ENCODE measurements around the gene TIAM2. TPM values are rescaled to one million over a fixed set of nuclear protein-coding genes. Genes with fewer than 3 reads are reported as not detected.

The TIAM2 gene
- total and polyA plus RNA-seq, 9 of the 15 experiments (the other 6 are each of a cell fraction or from before 2014, with no cell fraction given) = 0.73 to 6.5 (median 4.3) TPM

DNA sequence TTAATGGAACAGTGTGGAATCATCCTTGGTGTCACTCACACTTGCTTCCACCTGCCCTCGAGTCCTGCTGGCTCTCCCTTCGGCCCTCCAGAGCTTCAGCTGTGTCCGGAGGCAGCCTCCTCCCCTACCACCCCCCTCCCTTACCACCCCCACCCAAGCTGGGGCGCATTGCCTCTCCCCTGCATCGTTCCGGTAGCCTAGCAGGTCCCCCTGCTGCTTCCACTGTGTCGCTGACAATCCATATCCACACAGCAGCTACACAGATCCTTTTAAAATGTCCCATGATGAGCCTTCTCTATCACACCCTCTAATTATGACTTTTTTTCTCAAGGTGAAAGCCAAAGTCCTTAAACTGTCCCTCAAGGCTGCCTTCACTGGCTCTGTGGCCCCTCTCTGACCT is 117.6 kb downstream of the TIAM2 start:
- ATAC-seq (peak; percentile 55), DNase-seq (ENCODE audit: extremely low read depth in 1 of 4, low spot score in 3 of 4) (no peak), FAIRE-seq (no peak)
- no peaks in the 10 kb centered on the region for H3K9me3 ChIP-seq (replicated peaks; ENCODE audit: control insufficient read depth, insufficient read depth, low read depth, low read length)
- in situ Hi-C loops (cut with MboI) (no loop called here), intact Hi-C loops (cut with micrococcal nuclease) (no loop called here)
- peaks cover 6% of the 10 kb centered on the region; the same call in 1 of the 2 replicates for H4K20me1 ChIP-seq (replicated peaks; ENCODE audit: control insufficient read depth, insufficient read depth, low read length)
- TF ChIP-seq SMAD3 (CRISPR knock-in tag; conservative IDR thresholded peaks at IDR 0.05) (no peak), JUN (IDR thresholded peaks at IDR 0.05; ENCODE audit: borderline replicate concordance, low read depth, low read length) (no peak), JUN (CRISPR knock-in tag; IDR thresholded peaks at IDR 0.05; ENCODE audit: borderline replicate concordance) (no peak), CBFB (CRISPR knock-in tag; IDR thresholded peaks at IDR 0.05) (no peak)
- no peaks in the 10 kb centered on the region for H3K9me1 ChIP-seq (ENCODE audit: control insufficient read depth, insufficient read depth, low read length)
- WGBS (ENCODE audit: insufficient coverage, low coverage, missing lambda C conversion rate) = 11% methylated on average over 5 of the region's 7 CpGs
- peaks cover 24 to 34% of the 10 kb centered on the region in 2 experiments; a peak in 4 of 5 replicates for H3K27me3 ChIP-seq (ENCODE audit: control insufficient read depth in 2 of 2, insufficient read depth in 2 of 2, low read length in 2 of 2)
- no peak overlapping the region for H2AFZ ChIP-seq (ENCODE audit: low read depth, low read length)
- CTCF ChIA-PET (ENCODE audit: low intra/inter-chr PET ratio) = no interaction called here
- H3K79me2 ChIP-seq (ENCODE audit: control insufficient read depth, insufficient read depth, low read length) = no peaks in the 10 kb centered on the region
- BruUV-seq (replicated peaks) = no TSS peak
- H3K9ac ChIP-seq (ENCODE audit: insufficient read depth in 1 of 2, low read depth in 2 of 2, low read length in 2 of 2) = no peak overlapping the region; a peak in 1 of 4 replicates
- no peaks in the 10 kb centered on the region for H3K36me3 ChIP-seq (ENCODE audit: control insufficient read depth, insufficient read depth, low read length)
- no peak overlapping the region for H3K4me3 ChIP-seq
- no peak overlapping the region for H3K4me2 ChIP-seq (ENCODE audit: insufficient read depth, low read length)
- no peak overlapping the region for H3K27ac ChIP-seq (ENCODE audit: extremely low read depth, low read depth, low read length)
- peaks cover 0 to 6% of the 10 kb centered on the region in 2 experiments; a peak in 3 of 5 replicates for H3K4me1 ChIP-seq (replicated peaks in 1 of 2; ENCODE audit: control insufficient read depth in 2 of 2, insufficient read depth in 2 of 2, low read length in 2 of 2)
- POLR2A ChIA-PET = interaction anchor here (0.6 kb wide), 1 partner anchor 417 kb away, joined by 4 read pairs; no protein-coding TSS in a partner anchor

DNA sequence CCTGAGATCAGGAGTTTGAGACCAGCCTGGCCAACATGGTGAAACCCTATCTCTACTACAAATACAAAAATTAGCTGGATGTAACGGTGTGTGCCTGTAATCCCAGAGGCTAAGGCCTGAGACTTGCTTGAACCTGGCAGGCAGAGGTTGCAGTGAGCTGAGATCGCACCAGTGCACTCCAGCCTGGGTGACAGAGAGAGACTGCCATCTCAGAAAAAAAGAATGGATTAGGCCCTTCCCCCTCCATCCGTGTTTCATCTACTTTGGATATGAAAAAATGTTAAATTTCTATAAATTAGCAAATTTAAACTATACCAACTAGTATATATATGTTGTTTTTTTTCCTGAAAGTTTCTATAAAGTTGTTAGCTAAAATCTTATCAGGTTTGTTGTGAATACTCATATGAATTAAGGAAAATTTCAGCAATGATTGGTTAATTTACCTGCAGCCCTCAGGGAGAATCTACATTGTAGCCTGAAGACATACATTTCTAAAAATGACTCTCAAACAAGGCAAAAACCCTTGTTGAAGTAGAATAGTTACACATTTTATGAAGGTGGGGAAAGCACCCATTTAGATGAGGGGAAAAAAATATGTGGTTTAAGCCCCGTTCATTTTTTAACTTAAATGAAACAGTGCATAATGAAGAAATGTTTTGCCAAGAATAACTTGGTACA is 120.9 kb downstream of the TIAM2 start:
- Histone ChIP-seq H3K4me2 (ENCODE audit: insufficient read depth, low read length) (no peak overlapping the region), H4K20me1 (replicated peaks; ENCODE audit: control insufficient read depth, insufficient read depth, low read length) (peaks cover 3% of the 10 kb centered on the region; the same call in 1 of the 2 replicates), H3K9ac (ENCODE audit: insufficient read depth in 1 of 2, low read depth in 2 of 2, low read length in 2 of 2) (no peak overlapping the region), H3K79me2 (ENCODE audit: control insufficient read depth, insufficient read depth, low read length) (no peaks in the 10 kb centered on the region), H2AFZ (ENCODE audit: low read depth, low read length) (no peak overlapping the region), H3K9me1 (ENCODE audit: control insufficient read depth, insufficient read depth, low read length) (no peaks in the 10 kb centered on the region), H3K27me3 (ENCODE audit: control insufficient read depth in 2 of 2, insufficient read depth in 2 of 2, low read length in 2 of 2) (peaks cover 32 to 35% of the 10 kb centered on the region in 2 experiments), H3K27ac (ENCODE audit: extremely low read depth, low read depth, low read length) (no peak overlapping the region), H3K36me3 (ENCODE audit: control insufficient read depth, insufficient read depth, low read length) (no peaks in the 10 kb centered on the region), H3K9me3 (replicated peaks; ENCODE audit: control insufficient read depth, insufficient read depth, low read depth, low read length) (no peaks in the 10 kb centered on the region), H3K4me3 (no peak overlapping the region), H3K4me1 (replicated peaks in 1 of 2; ENCODE audit: control insufficient read depth in 2 of 2, insufficient read depth in 2 of 2, low read length in 2 of 2) (no peaks in the 10 kb centered on the region)
- intact Hi-C loops (cut with micrococcal nuclease) (no loop called here), in situ Hi-C loops (cut with MboI) (no loop called here)
- DNase-seq (ENCODE audit: extremely low read depth in 1 of 4, low spot score in 3 of 4) (no peak), FAIRE-seq (no peak), ATAC-seq (no peak)
- no TSS peak for BruUV-seq (replicated peaks)
- ChIA-PET CTCF (ENCODE audit: low intra/inter-chr PET ratio) (no interaction called here), POLR2A (interaction anchor here (0.7 to 1.0 kb wide), 2 partner anchors 27 to 221 kb away, joined by 3 to 4 read pairs; no protein-coding TSS in a partner anchor)
- WGBS (ENCODE audit: insufficient coverage, low coverage, missing lambda C conversion rate) = 1% methylated on average over 4 of the region's 4 CpGs
- TF ChIP-seq ELF1 (tag; IDR thresholded peaks at IDR 0.05) (no peak), KDM5B (IDR thresholded peaks at IDR 0.05; ENCODE audit: insufficient replicate concordance, low read depth, low read length) (no peak)
- TF ChIP-seq, protein P1, sequence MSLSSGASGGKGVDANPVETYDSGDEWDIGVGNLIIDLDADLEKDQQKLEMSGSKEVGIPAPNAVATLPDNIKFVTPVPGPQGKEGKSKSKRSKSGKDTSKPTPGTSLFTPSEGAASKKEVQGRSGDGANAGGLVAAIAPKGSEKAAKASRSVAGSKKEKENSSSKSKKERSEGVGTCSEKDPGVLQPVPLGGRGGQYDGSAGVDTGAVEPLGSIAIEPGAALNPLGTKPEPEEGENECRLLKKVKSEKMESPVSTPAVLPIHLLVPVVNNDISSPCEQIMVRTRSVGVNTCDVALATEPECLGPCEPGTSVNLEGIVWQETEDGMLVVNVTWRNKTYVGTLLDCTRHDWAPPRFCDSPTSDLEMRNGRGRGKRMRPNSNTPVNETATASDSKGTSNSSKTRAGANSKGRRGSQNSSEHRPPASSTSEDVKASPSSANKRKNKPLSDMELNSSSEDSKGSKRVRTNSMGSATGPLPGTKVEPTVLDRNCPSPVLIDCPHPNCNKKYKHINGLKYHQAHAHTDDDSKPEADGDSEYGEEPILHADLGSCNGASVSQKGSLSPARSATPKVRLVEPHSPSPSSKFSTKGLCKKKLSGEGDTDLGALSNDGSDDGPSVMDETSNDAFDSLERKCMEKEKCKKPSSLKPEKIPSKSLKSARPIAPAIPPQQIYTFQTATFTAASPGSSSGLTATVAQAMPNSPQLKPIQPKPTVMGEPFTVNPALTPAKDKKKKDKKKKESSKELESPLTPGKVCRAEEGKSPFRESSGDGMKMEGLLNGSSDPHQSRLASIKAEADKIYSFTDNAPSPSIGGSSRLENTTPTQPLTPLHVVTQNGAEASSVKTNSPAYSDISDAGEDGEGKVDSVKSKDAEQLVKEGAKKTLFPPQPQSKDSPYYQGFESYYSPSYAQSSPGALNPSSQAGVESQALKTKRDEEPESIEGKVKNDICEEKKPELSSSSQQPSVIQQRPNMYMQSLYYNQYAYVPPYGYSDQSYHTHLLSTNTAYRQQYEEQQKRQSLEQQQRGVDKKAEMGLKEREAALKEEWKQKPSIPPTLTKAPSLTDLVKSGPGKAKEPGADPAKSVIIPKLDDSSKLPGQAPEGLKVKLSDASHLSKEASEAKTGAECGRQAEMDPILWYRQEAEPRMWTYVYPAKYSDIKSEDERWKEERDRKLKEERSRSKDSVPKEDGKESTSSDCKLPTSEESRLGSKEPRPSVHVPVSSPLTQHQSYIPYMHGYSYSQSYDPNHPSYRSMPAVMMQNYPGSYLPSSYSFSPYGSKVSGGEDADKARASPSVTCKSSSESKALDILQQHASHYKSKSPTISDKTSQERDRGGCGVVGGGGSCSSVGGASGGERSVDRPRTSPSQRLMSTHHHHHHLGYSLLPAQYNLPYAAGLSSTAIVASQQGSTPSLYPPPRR (CRISPR knock-in tag; IDR thresholded peaks at IDR 0.05; ENCODE audit: borderline replicate concordance) = no peak

Data from K562 (cell line).